ENCODE results near the gene SSTR4.

The SSTR4 gene

GRCh38 chr20:23003881-23004460 is 31.1 kb upstream of the SSTR4 start:
- Histone ChIP-seq H3K27ac (no peak overlapping the region), H3K27me3 (no peaks in the 10 kb centered on the region), H3K9me3 (no peaks in the 10 kb centered on the region), H3K36me3 (no peaks in the 10 kb centered on the region), H3K4me1 (no peaks in the 10 kb centered on the region), H3K4me3 (no peak overlapping the region)
- intact Hi-C loops (cut with DNase I; ENCODE audit: low total_unique reads) = no loop called here
- DNase-seq = no peak
- TF ChIP-seq, protein P1, sequence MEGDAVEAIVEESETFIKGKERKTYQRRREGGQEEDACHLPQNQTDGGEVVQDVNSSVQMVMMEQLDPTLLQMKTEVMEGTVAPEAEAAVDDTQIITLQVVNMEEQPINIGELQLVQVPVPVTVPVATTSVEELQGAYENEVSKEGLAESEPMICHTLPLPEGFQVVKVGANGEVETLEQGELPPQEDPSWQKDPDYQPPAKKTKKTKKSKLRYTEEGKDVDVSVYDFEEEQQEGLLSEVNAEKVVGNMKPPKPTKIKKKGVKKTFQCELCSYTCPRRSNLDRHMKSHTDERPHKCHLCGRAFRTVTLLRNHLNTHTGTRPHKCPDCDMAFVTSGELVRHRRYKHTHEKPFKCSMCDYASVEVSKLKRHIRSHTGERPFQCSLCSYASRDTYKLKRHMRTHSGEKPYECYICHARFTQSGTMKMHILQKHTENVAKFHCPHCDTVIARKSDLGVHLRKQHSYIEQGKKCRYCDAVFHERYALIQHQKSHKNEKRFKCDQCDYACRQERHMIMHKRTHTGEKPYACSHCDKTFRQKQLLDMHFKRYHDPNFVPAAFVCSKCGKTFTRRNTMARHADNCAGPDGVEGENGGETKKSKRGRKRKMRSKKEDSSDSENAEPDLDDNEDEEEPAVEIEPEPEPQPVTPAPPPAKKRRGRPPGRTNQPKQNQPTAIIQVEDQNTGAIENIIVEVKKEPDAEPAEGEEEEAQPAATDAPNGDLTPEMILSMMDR (IDR thresholded peaks at IDR 0.05) = no peak

- Histone ChIP-seq H3K36me3 (no peaks in the 10 kb centered on the region), H3K27ac (no peak overlapping the region), H3K9me3 (no peaks in the 10 kb centered on the region), H3K4me3 (no peak overlapping the region), H3K4me1 (no peaks in the 10 kb centered on the region), H3K27me3 (no peaks in the 10 kb centered on the region)
- TF ChIP-seq, protein P1 (IDR thresholded peaks at IDR 0.05) = no peak
- intact Hi-C loops (cut with DNase I; ENCODE audit: low total_unique reads) = no loop called here
- no peak for DNase-seq
These were observed 29.3 kb upstream of the SSTR4 start for GRCh38 chr20:23005776-23006175.

DNA sequence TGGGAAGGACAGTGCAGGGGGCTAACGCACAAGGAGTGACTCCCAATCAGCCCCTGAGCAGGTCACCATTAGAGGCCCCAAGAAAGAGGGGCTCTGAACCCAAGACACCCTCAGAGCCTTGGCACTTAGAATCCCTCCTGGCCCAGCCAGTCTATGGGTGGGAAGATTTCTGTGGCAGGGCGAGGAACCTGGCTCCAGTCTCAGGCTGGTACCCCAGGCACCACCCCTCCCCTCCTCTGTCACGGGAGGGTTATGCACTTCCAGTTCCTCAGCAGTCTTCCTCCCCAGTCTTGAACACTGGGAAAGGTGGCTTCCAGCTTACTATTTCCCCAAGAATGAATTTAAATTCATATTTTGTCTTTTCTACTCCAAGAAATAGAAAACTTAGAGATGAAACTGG is 27.6 kb upstream of the SSTR4 start:
- H3K27me3 ChIP-seq = no peaks in the 10 kb centered on the region
- DNase-seq = no peak
- intact Hi-C loops (cut with DNase I; ENCODE audit: low total_unique reads) = no loop called here
- H3K4me3 ChIP-seq = no peak overlapping the region
- TF ChIP-seq, protein P1 (IDR thresholded peaks at IDR 0.05) = no peak
- H3K27ac ChIP-seq = no peak overlapping the region
- no peaks in the 10 kb centered on the region for H3K9me3 ChIP-seq
- H3K36me3 ChIP-seq = no peaks in the 10 kb centered on the region
- H3K4me1 ChIP-seq = no peaks in the 10 kb centered on the region

GRCh38 chr20:23007886-23008655 is 27.0 kb upstream of the SSTR4 start:
- Histone ChIP-seq H3K36me3 (no peaks in the 10 kb centered on the region), H3K9me3 (no peaks in the 10 kb centered on the region), H3K4me1 (peaks cover 0 to 3% (median 0%) of the 10 kb centered on the region in 4 donors), H3K27me3 (no peaks in the 10 kb centered on the region), H3K4me3 (no peak overlapping the region), H3K27ac (no peak overlapping the region)
- TF ChIP-seq, protein P1 (IDR thresholded peaks at IDR 0.05) = no peak
- intact Hi-C loops (cut with DNase I; ENCODE audit: low total_unique reads) = no loop called here
- DNase-seq = no peak

- H3K36me3 ChIP-seq = no peaks in the 10 kb centered on the region
- intact Hi-C loops (cut with DNase I; ENCODE audit: low total_unique reads) = no loop called here
- DNase-seq = no peak
- H3K4me1 ChIP-seq = peaks cover 0 to 8% (median 0%) of the 10 kb centered on the region in 4 donors
- H3K9me3 ChIP-seq = no peaks in the 10 kb centered on the region
- H3K4me3 ChIP-seq = no peak overlapping the region
- no peak overlapping the region for H3K27ac ChIP-seq
- H3K27me3 ChIP-seq = no peaks in the 10 kb centered on the region
- TF ChIP-seq, protein P1 (IDR thresholded peaks at IDR 0.05) = no peak
These were observed 26.4 kb upstream of the SSTR4 start for GRCh38 chr20:23008667-23009066.
